ENCODE measurements around the gene HBM.

HBM gene

DNA sequence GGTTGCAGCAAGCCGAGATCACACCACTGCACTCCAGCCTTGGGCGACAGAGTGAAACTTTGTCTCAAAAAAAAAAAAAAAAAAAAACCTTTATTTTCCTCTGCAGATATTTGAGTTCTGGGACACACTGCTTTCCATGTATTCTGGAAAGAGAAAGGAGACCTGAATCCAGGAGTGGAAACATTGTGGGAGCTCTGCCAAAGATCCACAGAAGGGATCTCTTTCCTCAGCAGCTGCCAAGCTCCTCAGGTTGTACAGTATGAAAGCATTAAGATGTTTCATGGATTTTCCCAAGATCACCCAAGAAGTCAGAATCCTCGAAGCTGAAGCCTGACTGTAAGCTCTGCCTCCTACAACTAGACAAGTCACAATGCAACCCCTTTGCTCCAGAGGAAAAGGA lies 40.8 kb upstream of the HBM start:
- TF ChIP-seq ZNF70 (CRISPR knock-in tag; IDR thresholded peaks at IDR 0.05) (no peak), CSRNP3 (CRISPR knock-in tag; IDR thresholded peaks at IDR 0.05) (no peak), CSDC2 (CRISPR knock-in tag; IDR thresholded peaks at IDR 0.05) (no peak), ZFP3 (CRISPR knock-in tag; IDR thresholded peaks at IDR 0.05) (no peak), PPARA (CRISPR knock-in tag; IDR thresholded peaks at IDR 0.05; ENCODE audit: borderline replicate concordance) (no peak), ZC3H10 (CRISPR knock-in tag; IDR thresholded peaks at IDR 0.05) (no peak), ESRRG (CRISPR knock-in tag; IDR thresholded peaks at IDR 0.05) (no peak), TCF4 (CRISPR knock-in tag; IDR thresholded peaks at IDR 0.05; ENCODE audit: borderline replicate concordance) (no peak), GLIS3 (CRISPR knock-in tag; IDR thresholded peaks at IDR 0.05) (no peak), ARNTL (CRISPR knock-in tag; IDR thresholded peaks at IDR 0.05; ENCODE audit: borderline replicate concordance, low read depth) (no peak), ISL1 (CRISPR knock-in tag; IDR thresholded peaks at IDR 0.05) (no peak), OSR1 (CRISPR knock-in tag; IDR thresholded peaks at IDR 0.05) (no peak), ZNF565 (CRISPR knock-in tag; conservative IDR thresholded peaks at IDR 0.05; ENCODE audit: low read depth) (no peak), SNAI2 (CRISPR knock-in tag; IDR thresholded peaks at IDR 0.05) (no peak), TOX (CRISPR knock-in tag; IDR thresholded peaks at IDR 0.05; ENCODE audit: borderline replicate concordance) (no peak), RARB (CRISPR knock-in tag; IDR thresholded peaks at IDR 0.05) (no peak), POU6F1 (CRISPR knock-in tag; IDR thresholded peaks at IDR 0.05; ENCODE audit: borderline replicate concordance, low read depth) (no peak)
- TF ChIP-seq, protein P1, sequence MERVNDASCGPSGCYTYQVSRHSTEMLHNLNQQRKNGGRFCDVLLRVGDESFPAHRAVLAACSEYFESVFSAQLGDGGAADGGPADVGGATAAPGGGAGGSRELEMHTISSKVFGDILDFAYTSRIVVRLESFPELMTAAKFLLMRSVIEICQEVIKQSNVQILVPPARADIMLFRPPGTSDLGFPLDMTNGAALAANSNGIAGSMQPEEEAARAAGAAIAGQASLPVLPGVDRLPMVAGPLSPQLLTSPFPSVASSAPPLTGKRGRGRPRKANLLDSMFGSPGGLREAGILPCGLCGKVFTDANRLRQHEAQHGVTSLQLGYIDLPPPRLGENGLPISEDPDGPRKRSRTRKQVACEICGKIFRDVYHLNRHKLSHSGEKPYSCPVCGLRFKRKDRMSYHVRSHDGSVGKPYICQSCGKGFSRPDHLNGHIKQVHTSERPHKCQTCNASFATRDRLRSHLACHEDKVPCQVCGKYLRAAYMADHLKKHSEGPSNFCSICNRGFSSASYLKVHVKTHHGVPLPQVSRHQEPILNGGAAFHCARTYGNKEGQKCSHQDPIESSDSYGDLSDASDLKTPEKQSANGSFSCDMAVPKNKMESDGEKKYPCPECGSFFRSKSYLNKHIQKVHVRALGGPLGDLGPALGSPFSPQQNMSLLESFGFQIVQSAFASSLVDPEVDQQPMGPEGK (CRISPR knock-in tag; IDR thresholded peaks at IDR 0.05; ENCODE audit: borderline replicate concordance): no peak
- TF ChIP-seq, protein P2, sequence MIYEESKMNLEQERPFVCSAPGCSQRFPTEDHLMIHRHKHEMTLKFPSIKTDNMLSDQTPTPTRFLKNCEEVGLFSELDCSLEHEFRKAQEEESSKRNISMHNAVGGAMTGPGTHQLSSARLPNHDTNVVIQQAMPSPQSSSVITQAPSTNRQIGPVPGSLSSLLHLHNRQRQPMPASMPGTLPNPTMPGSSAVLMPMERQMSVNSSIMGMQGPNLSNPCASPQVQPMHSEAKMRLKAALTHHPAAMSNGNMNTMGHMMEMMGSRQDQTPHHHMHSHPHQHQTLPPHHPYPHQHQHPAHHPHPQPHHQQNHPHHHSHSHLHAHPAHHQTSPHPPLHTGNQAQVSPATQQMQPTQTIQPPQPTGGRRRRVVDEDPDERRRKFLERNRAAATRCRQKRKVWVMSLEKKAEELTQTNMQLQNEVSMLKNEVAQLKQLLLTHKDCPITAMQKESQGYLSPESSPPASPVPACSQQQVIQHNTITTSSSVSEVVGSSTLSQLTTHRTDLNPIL (CRISPR knock-in tag; IDR thresholded peaks at IDR 0.05; ENCODE audit: low read depth): no peak
- ATAC-seq: no peak

DNA sequence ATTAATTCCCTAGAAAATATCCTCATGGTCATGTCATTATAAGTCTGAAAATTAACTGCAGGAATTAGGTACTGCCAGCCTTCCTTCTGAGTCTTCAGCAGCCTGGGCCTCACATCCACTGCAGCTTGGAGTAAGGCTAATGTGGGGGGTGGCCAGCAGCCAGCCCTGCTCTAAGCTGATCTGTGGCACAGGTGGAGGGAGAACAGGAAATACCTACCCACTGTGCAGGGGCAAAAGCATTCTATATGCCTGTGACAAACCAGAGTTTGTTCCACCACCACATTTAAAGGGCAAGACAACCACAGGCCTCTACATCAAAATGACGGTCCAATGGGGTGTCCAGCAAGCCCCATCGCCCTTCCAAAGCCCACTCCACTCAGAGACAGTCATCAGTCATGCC lies 36.7 kb upstream of the HBM start:
- no peak for ATAC-seq
- TF ChIP-seq ZNF8 (CRISPR knock-in tag; IDR thresholded peaks at IDR 0.05) (no peak), BACH2 (CRISPR knock-in tag; IDR thresholded peaks at IDR 0.05; ENCODE audit: borderline replicate concordance) (no peak), PPARA (CRISPR knock-in tag; IDR thresholded peaks at IDR 0.05; ENCODE audit: borderline replicate concordance) (no peak), SNAI2 (CRISPR knock-in tag; IDR thresholded peaks at IDR 0.05) (no peak), ISL1 (CRISPR knock-in tag; IDR thresholded peaks at IDR 0.05) (no peak), CSDC2 (CRISPR knock-in tag; IDR thresholded peaks at IDR 0.05) (no peak), OSR1 (CRISPR knock-in tag; IDR thresholded peaks at IDR 0.05) (no peak), POU6F1 (CRISPR knock-in tag; IDR thresholded peaks at IDR 0.05; ENCODE audit: borderline replicate concordance, low read depth) (no peak), GLIS3 (CRISPR knock-in tag; IDR thresholded peaks at IDR 0.05) (no peak), ZFP30 (CRISPR knock-in tag; IDR thresholded peaks at IDR 0.05) (no peak), TOX (CRISPR knock-in tag; IDR thresholded peaks at IDR 0.05; ENCODE audit: borderline replicate concordance) (no peak), ZNF70 (CRISPR knock-in tag; IDR thresholded peaks at IDR 0.05) (no peak), ZFP3 (CRISPR knock-in tag; IDR thresholded peaks at IDR 0.05) (no peak), CSRNP3 (CRISPR knock-in tag; IDR thresholded peaks at IDR 0.05) (no peak)
- TF ChIP-seq, protein P1 (CRISPR knock-in tag; IDR thresholded peaks at IDR 0.05; ENCODE audit: borderline replicate concordance): no peak
- TF ChIP-seq, protein P3, sequence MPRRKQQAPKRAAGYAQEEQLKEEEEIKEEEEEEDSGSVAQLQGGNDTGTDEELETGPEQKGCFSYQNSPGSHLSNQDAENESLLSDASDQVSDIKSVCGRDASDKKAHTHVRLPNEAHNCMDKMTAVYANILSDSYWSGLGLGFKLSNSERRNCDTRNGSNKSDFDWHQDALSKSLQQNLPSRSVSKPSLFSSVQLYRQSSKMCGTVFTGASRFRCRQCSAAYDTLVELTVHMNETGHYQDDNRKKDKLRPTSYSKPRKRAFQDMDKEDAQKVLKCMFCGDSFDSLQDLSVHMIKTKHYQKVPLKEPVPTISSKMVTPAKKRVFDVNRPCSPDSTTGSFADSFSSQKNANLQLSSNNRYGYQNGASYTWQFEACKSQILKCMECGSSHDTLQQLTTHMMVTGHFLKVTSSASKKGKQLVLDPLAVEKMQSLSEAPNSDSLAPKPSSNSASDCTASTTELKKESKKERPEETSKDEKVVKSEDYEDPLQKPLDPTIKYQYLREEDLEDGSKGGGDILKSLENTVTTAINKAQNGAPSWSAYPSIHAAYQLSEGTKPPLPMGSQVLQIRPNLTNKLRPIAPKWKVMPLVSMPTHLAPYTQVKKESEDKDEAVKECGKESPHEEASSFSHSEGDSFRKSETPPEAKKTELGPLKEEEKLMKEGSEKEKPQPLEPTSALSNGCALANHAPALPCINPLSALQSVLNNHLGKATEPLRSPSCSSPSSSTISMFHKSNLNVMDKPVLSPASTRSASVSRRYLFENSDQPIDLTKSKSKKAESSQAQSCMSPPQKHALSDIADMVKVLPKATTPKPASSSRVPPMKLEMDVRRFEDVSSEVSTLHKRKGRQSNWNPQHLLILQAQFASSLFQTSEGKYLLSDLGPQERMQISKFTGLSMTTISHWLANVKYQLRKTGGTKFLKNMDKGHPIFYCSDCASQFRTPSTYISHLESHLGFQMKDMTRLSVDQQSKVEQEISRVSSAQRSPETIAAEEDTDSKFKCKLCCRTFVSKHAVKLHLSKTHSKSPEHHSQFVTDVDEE (CRISPR knock-in tag; IDR thresholded peaks at IDR 0.05): no peak

All from SK-N-SH treated with all-trans-retinoic acid at 6 μM for 48 hours (cell line).